GM21528 (cell line): ENCODE results near the gene PEX7.
"Not testable (repeated sequence)": the region's sequence is repeated elsewhere in the genome, so short reads cannot be mapped to it uniquely, and the experiment has no call there.

ENCODE experiments used
- ATAC-seq: cut with Tn5 transposase; IDR thresholded peaks from one replicate; pipeline ENCODE4 v1.9.1; 2021; ENCODE audit warnings: mild to moderate bottlenecking, moderate library complexity; ENCODE audit not compliant: unreplicated experiment, low FRiP score

Gene PEX7

GRCh38 chr6:136790411-136791295 lies 31.7 kb upstream of the PEX7 start:
- ATAC-seq: no peak

GRCh38 chr6:136791296-136792094 lies 30.9 kb upstream of the PEX7 start:
- ATAC-seq: peak; percentile 31

DNA sequence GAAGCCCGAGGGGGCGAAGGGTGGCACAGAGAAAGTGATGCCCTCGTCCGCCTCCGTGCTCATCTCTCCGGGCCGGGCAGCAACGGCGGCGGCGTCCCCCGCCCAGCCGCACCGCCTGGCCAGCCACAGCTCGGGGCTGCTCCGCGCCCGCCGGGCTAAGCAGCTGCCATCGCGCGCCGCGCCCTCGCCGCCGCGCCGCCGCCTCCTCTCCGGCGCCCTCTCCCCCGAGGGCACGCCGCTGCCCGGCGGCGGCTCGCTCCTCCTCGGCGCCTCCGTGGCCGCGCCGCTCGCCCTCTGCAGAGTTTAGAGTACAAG lies 30.3 kb upstream of the PEX7 start:
- ATAC-seq: peak; percentile 25

DNA sequence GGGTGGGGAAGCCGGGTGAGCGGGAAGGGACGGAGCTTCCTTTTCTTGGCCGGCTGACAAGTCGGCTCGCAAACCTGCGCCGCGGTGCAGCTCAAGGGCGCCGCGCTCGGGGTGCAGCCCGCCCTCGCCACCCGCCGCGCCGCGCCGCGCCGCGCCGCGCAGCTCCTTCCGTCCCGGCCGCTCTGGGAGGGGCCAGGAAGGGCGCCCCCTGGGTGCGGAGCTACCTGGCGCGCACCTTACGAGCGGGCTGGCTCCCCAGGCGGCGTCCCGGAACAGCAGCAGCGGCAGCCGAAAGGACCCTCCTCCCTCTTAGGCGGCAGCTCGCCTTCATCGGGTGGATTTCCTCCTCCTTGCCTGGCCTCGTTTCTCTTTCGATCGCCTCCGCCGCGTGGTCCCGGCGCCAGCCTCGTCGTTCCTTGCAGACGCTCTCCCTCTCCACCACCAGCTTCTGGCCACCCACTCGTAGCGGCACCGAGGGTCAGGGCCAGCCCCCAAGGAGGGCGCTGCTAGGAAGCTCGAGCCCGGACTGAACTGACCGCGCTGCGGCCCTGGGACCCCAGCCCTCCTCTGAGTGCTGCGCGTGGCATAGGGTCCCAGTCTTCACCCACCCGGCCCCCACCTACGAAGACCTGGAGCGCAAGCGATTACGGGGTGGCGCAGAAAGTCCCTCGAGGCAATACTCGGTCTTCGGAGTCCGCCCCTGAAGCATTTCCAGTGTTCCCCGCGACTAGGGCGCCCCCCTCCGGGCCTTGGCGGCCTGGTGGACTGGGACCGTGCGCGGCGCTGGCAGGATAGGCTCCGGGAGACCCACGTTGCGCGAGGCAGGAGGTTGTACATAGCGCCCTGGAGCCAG lies 29.8 kb upstream of the PEX7 start, which contains the start of gene MAP3K5:
MAP3K5 (minus strand) TSS at position 68 of the 853 bp plus-strand sequence. CDS start 320 bp downstream, outside the sequence.
- peak; percentile 68 for ATAC-seq

- ATAC-seq: no peak
Observed at GRCh38 chr6:136793363-136793762, 29.0 kb upstream of the PEX7 start.

DNA sequence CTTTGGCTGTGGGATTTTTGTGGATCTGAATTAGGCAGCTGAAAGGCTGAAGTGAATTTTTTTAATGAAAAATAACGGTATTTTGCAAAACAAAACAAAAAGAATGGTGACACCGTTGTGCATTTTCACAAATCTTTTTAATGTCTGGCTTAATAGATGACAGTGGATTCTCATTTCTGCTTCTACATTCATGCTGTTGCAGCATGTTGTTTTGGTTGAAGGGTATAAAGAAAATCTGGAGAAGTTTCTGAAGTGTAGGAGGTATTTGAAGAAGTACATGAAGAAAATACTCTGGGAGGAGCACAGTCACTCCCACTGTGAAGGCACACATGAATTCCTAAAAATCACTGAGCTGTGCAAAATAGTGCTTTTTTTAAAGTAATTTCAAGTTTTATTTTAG lies 27.0 kb upstream of the PEX7 start:
- ATAC-seq: no peak

- ATAC-seq: no peak
Observed at GRCh38 chr6:136795996-136796395, 26.4 kb upstream of the PEX7 start.

- no peak for ATAC-seq
Observed at GRCh38 chr6:136798044-136798443, 24.3 kb upstream of the PEX7 start.

GRCh38 chr6:136801581-136801980 lies 20.8 kb upstream of the PEX7 start:
- ATAC-seq: no peak

DNA sequence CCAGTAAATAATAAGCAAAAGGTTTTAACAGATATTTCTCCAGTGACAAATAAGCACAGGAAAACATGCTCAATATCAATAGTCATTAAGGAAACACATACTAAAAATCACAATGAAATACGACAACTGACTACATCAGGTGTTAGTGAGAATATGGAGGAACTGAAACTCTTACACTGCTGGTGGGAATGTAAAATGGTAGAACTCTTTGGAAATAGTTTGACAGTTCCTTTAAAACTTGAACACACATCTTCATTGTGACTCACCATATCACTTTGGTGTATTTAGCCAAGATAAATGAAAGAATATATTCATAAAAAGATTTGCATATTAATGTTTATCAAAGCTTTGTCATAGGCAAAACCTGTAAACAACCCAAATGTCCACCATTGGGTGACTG lies 18.8 kb upstream of the PEX7 start:
- ATAC-seq: no peak

- no peak for ATAC-seq
Observed at GRCh38 chr6:136809091-136809860, 13.1 kb upstream of the PEX7 start.

GRCh38 chr6:136811272-136811671 lies 11.1 kb upstream of the PEX7 start:
- ATAC-seq: no peak

DNA sequence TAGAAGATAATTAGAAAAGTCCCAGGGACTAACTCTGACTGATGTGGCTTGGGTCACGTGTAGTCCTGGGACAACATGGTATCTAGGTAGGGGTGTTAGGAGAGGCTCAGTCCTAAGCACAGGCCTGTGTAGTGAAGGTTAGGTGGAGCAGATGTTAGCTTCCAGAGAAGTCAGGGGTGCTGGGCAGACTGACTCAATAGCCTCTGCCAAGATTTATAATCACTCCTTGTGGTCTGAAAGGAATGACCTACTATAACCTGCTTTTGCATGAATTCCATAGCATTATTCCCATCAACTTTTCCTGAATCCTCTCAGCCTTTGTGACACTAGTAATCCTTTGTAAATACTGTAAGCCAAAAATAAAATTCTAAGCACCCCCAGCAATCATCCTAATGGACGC lies 10.2 kb upstream of the PEX7 start:
- no peak for ATAC-seq

- ATAC-seq: not testable (repeated sequence)
Observed at GRCh38 chr6:136815608-136816007, 6.8 kb upstream of the PEX7 start.

- no peak for ATAC-seq
Observed at GRCh38 chr6:136816656-136817055, 5.7 kb upstream of the PEX7 start.

GRCh38 chr6:136820561-136820960 lies 1.8 kb upstream of the PEX7 start:
- no peak for ATAC-seq

DNA sequence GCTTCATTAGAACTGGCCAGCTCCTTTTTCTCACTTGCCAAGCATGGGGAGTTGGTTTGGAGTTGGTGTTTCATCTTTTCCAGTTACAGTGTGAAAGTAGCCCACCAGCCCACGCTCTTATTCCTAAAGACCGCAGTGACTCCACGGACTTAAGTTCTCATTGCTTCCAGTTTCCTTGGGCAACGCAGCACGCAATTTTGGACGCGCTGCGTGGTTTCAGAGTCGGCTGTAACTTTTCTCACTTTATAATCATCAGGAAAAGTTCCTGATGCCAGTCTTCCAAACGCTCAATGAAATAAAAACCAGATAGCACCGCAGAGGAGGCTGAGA lies 381 bp upstream of the PEX7 start:
- peak; percentile 8 for ATAC-seq

DNA sequence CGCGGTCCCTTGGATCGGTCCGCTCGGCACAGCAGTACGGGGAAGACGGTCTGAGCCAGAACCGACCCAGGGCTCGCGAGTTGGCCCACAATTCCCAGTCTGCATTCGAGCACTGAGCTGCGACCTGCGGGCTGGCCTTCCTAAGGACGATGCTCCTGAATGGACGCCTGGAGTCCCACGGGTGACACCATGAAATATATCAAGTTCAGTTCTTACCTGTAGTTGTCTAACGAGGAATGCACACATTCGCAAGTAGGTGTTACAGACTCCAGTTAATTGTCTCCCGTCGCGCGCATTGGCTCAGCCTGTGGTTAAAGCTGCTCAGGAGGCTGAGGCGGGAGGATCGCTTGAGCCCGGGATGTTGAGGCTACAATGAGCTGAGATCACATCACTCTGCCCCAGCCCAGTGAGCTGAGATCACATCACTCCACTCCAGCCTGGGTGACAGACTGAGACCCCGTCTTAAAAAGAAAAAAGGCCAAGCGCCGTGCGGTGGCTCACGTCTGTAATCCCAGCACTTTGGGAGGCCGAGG lies 802 bp downstream of the PEX7 start:
- no peak for ATAC-seq

- ATAC-seq: no peak
Observed at GRCh38 chr6:136826216-136826615, 3.8 kb downstream of the PEX7 start.
